Measurements from ENCODE around the gene LDB1.

The LDB1 gene

DNA sequence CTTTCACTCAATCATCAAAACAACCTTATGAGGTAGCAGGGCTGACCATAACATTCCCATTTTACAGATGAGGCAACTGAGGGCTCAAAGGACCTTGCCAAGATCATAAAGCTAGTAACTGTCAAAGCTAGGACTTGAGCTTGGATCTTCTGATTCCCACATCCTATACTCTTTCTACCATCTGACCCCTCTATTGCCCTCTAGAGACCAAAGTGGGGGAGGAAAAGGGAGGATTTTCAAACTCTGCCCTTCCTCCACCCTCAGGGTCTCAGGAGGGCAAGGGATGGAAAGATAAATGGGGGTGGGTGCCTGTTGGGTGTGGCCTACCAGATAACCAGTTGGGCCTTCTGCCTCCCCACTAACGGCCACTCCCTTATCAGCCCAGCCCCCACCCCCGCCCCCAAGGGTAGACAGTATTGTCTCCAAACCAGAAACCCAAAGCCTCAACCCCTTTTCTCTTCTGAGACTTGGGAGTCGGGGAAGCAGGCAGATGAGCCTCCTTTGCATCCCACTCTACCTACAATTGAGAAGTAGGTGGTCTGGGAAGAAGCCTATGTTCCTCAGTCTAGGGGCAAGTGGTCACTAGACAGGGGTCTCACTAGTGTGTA is 7.9 kb downstream of the LDB1 start:
- no peak for DNase-seq

DNA sequence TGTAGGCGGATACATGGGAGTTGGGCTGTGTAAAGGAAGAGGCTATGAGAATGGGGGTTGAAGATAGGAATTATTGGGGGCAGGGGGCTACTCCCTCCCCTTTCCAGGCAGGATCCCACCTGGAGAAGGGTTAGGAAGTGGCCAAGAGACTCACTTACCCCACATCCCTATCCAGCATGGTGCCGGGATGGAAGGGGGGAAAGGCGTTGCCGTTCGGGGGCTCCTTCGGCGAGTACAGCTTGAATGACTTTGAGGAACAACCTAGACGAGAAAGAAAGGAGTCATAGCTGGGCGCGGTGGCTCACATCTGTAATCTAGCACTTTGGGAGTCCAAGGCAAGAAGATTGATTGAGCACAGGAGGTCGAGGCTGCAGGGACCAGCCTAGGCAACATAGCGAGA is 8.9 kb downstream of the LDB1 start:
- DNase-seq, result no peak

DNA sequence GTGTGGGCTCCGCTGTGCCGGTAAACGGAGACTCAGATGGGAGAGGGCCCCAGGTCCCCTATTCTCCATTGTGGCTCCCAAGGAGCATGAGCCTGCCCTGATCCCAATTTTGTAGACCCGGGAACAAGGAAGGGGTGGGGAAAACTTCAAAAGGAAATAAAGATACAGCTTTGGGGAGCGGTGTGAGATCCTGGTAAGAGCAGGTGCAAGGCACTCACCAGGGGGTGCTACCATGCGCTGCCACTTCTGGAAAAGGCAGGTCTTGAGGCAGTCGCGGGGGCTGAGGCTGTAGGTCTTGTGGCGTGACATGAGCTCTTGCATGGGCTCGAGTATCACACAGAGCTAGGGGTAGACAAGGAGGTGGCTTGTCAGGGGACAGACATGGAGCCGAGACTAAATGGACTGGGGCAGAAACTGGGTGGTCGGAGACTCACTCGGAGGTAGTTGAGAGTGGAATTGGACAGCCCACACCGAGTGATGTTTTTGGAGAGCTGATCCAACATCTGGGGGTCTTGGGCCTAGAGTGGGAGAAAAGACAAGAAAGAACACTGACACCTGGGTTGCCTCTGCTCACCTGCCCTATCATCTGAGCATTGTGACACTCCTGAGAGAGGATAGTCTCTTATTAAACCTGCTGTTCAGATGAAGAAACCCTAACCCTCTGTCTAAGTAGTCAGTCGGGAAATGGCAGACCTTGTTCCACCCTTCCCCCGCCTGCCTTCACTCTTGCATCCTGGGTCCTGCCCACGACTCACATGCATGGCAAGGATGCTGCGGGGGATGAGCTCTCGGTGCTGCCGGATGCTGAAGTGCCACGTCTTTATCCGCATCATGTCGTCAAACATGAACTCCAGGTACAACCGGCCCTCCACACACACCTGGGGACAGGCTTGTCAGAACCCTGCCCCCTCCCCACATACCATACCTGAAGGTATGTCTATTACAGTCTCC is 10.7 kb downstream of the LDB1 start:
- no peak for DNase-seq

DNA sequence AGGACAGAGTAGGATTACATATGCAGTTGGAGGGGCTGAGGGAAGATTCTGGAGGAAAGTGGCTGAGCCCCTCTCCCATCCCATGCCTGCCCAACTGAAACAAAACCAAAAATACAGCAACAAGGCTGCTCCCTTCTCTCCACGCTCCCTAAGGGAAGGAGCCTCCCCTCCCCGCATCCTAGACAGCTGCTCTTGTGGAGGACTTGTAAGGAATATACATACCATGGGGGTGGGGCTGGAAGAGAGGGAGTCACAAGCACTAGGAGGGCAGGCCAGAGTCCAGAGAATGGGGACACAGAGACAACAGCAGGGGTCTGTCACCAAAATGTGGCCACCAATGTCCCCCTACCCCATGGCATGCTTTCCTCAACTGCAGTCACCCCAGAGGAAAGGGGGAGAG is 13.2 kb downstream of the LDB1 start:
- DNase-seq, result no peak

DNA sequence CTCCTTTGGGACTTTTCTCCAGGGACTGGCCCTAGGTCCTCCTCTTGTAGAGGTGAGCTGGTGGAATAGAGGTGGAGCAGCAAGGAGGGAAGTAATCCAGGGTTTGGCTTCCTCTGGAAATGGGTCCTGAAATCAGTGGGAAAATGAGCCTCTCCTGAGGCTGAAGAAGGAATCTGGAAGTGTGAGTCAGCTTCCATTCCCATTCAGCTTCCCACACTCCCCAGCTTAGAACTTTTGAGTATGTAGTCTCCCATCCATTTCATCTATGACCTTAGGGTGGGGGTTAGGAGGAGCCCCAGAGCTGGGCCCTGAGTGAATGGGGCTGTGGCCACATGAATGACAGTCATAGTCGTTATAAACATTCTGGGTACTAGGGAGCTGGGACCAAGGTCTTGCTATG is 17.7 kb downstream of the LDB1 start:
- DNase-seq, result no peak

DNA sequence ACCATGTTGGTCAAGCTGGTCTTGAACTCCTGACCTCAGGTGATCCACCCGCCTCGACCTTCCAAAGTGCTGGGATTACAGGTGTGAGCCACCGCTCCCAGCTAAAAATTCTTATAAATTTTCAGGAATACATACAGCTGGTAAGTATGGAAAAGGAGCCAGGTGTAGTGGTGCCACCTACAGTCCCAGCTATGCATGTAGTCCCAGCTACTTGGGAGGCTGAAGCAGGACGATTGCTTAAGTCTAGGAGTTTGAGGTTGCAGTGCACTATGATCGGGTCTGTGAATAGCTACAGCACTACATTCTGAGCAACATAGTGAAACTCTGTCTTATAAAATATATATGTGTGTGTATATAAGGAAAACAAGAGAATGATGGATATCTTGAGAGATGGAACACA is 19.0 kb downstream of the LDB1 start:
- no peak for DNase-seq

DNA sequence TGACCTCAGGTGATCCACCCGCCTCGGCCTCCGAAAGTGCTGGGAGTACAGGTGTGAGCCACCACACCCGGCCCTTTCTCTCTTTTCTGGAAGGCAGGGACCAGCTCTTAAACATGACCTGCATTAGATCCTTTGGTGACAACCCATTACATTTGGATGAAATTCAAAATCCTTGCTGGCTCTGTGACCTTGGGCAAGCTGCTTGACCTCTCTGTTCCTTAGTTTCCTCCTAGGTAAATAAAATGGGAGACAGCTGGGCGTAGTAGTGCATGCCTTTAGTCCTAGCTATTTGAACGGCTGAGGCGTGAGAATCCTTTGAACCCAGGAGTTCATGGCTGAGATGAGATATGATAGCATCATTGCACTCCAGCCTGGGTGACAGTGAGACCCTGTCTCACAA is 23.7 kb downstream of the LDB1 start:
- no peak for DNase-seq

DNA sequence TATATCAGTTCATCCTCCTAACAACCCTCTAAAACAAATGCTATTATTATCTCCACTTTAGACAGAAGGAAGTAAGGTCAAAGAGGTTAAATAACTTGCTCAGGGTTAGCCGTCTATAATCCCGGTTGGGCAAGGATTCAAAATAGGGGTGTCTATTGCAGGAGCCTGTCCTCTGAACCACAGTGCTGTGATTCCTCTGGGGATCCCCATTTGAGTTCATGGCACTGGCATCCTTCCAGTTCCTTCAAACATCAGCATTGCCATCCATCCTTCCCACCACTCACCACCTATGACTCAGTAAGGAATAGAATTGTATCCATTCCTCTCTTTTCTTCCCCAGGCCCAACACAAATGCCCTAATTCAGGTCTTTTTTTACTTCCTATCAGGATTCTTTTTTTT is 29.4 kb downstream of the LDB1 start:
- DNase-seq, result no peak

DNA sequence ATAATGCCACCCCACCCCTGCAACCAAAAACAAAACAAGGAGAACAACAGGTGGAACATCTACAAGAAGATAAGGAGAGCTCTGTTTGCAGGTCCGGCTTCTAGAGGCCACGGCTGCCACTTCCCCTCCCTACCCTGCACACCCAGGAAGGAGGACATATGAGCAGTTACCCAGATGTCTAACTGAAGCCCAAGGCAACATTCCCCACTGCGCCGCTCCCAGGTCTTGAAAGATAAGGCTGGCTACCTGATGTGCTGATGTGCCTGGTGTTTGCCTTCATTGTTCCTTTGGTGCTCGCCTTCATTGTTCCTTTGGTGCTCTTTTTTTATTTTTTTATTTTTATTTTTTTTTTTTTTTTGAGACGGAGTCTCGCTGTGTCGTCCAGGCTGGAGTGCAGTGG is 34.0 kb downstream of the LDB1 start:
- DNase-seq, result peak; percentile 13

DNA sequence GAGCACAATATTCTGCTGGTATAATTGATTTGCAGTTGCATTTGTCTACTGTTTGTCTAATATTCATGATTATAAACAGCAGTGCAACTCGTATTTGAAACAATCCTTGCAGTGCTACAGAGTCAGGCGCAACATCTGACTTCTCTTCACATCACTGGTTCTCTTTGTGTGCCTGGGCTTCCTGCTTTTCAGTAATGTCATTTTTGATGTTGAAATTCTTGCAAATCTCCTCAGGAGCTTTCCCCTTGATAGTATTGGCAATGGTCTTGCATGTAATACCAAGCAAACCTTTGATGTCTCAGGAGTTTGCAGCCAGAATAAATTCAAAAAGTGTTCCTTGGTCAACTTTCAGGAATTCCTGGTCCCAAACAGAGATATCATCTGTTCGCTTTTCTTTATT is 34.8 kb downstream of the LDB1 start:
- DNase-seq, result no peak

DNA sequence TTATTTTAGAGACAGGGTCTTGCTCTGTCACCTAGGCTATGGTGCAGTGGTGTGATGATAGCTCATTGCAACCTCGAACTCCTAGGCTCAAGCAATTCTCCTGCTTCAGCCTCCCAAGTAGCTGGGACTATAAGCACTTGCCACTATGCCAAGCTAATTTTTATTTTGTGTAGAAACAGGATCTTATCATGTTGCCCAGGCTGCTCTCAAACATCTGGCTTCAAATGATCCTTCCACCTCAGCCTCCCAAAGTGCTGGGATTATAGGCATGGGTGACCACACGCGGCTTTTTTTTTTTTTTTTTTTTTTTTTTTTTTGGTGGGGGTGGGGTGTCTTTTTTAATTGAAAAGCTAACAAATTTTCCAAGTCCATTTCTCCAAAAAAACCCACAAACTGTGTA is 36.6 kb downstream of the LDB1 start:
- DNase-seq, result no peak

DNA sequence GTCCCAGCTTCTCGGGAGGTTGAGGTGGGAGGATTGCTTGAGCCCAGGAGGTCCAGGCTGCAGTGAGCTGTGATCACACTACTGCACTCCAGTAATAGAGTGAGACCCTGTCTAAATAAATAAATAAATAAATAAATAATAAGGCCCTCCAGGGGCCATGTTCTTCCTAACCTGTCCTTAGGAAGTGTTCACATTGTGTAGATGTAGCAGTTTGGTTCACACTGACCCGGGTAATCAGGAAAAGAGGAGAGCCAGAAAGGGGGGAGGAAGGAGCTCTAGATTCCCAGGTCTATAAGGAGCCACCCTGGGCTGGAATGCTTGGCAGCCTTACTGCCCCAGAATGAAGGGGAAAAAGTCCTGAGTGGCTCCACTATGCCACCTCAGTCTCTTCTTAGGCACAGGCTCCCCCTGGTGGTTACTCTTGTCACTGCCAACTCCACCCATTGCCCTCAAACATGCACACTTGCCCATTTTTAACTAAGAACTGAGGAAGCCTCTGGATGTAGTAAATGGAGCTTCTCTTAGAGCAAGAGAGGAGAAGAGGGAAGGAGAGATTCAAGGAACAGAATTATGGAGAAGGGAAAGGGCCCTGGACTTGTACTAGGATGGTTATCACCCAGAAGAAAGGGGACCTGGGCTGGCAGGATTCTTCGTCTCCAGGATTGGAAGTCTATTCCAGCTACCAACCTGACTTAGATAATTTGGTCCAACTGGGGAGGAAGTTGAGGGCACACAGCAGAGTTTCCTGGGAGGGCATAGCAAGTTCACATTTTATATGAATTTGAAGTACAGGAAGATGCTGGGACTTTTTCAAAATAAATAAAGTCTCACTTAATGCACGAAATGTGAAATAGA is 47.3 kb downstream of the LDB1 start:
- DNase-seq, result peak; percentile 70

DNA sequence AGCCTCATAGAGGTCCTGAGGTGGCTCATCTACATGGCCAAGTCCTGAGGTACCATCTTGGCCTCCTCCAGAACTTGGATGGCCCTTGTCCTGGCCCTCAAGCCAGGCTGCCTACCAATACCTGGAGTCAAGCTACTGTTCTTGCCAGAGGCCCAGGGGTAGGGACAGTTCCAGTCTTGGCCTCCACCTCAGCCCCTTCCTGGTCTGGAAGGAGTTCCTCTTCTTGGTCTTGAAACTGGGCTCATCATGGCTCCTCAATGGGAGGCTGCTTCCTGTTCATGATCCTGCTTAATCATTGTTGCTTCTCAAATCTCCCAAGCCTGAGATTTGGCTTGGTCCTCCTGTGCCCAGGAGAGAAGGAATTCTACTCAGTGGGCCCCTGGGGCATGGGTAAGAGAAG is 51.1 kb downstream of the LDB1 start:
- DNase-seq, result no peak

DNA sequence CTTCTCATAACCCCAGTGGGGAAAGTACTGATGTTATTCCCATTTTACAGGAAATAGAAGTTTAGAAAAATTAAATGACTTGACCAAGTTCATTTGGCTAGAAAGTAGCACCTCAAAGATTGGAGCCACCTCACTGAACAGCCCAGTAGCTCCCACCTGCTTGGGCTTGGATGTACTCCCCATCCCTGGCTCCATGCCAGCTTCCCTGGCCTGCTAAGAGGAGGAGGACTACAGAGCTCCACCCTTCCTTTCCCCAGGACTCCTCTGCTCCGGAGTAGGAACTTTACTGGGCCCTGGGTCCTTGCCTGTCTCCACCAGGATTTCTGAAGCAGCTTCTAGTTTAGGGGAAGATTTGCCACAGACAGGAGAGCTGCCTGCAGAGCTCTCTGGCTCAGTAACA is 52.0 kb downstream of the LDB1 start:
- DNase-seq, result peak; percentile 53

DNA sequence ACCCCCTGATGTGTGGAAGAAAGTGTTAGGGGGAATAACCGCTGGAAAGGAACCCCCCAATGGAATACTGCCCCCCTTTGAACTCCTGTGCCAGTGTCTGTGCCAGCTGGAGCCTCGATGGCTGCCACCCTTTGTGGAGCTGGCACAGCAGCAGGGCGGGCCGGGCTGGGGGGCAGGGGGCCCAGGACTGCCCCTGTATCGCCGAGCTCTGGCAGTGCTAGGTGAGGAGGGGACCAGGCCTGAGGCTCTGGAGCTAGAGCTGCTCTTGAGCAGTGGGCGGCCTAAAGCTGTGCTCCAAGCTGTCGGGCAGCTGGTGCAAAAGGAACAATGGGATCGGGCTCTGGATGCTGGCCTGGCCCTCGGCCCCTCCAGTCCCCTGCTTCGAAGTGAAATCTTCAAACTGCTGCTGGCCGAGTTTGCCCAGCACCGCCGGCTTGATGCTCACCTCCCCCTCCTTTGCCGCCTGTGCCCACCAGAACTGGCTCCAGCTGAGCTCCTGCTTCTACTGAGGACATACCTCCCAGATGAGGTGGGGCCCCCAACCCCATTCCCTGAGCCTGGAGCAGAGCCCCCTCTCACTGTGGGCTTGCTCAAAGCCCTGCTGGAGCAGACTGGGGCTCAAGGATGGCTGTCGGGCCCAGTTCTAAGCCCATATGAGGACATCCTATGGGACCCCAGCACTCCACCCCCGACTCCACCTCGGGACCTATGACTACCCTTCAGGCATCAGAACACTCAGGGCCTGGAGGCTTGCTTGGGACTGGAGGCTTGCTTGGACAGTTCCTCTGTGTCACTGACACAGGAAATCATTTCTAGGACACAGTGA is 52.9 kb downstream of the LDB1 start:
- no peak for DNase-seq

DNA sequence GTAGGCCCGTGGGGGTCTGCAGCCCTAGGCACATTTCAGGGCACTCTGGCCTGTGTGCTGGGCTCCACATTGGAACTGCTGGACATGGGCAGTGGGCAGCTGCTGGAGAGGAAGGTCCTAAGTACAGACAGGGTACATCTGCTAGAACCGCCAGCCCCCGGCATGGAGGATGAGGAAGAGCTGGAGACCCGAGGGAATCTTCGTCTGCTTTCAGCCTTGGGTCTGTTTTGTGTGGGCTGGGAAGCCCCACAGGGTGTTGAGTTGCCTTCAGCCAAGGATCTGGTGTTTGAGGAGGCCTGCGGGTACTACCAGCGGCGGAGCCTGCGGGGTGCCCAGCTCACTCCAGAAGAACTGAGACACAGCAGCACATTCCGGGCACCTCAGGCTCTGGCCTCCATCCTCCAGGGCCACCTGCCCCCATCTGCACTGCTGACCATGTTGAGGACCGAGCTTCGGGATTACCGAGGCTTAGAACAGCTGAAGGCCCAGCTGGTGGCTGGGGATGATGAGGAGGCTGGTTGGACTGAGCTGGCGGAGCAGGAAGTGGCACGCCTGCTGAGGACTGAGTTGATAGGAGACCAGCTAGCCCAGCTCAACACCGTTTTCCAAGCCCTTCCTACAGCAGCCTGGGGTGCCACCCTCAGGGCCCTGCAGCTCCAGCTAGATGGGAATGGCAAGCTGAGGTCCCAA is 53.6 kb downstream of the LDB1 start:
- no peak for DNase-seq

DNA sequence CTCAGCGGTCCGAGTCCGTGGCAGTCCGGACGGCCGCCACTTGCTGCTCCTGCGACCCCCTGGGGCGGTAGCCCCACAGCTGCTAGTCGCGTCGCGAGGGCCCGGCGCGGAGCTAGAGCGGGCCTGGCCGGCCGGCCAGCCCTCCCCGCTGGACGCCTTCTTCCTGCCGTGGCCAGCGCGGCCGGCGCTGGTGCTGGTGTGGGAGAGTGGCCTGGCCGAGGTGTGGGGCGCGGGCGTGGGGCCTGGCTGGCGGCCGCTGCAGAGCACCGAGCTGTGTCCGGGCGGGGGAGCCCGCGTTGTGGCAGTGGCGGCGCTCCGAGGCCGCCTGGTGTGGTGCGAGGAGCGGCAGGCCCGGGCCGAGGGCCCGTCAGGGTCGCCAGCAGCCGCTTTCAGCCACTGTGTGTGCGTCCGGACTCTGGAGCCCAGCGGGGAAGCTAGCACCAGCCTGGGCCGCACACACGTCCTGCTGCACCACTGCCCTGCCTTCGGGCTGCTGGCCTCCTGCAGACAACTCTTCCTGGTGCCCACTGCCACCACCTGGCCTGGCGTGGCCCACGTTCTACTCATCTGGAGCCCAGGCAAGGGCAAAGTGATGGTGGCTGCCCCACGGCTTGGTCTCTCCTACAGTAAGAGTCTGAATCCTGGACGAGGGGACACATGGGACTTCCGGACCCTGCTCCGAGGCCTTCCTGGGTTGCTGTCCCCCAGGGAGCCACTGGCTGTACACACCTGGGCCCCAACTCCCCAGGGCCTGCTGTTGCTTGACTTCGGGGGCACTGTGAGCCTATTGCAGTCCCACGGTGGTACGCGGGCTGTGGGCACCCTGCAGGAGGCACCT is 54.4 kb downstream of the LDB1 start:
- peak; percentile 55 for DNase-seq

DNA sequence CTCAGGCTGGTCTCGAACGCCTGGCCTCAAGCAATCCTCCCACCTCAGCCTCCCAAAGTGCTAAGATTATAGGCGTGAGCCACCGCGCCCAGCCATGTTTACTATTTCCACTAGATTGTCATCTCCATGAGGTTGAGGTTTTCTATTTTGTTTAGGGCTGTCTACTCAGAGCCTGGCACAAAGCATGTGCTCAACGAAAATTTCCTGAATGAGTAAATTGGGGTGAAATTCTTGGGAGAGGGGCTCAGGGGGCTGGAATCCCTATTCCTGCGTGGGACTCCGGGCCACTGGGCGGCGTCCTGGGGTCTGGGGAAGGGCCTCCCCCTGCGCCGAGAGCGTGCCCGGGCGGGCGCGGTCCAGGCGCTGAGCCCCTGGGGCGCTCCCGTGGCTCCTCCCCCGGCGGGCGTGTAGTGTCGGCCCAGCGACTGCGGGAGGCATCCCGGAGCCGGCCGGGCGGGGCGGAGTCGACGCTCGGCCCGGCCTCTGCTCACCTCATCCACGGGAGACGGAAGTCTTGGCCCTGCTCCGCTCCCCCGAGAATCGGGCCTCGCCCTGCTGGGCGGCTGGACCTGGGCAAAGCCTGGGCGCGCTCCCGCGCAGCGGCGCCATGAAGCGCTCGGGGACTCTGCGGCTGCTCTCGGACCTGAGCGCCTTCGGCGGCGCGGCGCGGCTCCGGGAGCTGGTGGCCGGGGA is 55.2 kb downstream of the LDB1 start, which contains the start of gene HPS6:
TSS of gene HPS6 (plus strand) at position 482 of the 693 bp plus-strand sequence. CDS start at position 608, 126 bp downstream.
- DNase-seq, result peak; percentile 91

DNA sequence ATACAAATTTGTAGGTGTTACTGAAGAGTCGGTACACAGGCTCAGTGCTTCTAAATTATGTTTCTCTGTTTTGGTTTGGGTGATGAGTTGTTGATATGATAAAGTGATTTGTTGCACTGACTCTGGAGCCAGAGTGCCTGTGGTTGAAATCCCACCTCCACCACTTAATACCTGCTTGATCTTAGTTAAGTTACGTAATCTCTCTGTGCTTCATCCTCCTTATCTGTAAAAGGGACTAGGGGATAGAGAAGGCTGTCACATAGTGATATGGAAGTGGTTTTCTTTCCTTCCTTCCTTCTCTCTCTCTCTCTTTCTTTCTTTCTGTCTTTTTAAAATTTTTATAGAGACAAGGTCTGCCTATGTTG is 55.7 kb downstream of the LDB1 start:
- no peak for DNase-seq

DNA sequence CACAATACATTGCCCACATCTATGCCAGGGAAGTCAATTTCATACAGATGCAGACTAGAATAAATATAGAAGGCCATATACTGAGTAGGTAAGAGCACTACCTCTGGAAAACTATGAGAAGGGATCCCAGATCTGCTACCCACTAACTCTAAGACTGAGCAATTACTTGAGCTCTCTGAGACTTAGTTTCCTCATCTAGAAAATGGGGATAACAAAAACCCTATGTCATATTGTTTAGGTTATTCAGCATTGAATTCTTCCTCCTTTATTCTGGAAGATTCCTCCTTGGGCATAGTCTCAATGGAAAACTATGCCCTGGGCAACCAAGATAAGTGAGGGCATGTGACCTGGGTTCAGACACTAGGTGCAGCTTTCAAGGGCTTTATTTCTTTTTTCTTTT is 60.2 kb downstream of the LDB1 start:
- DNase-seq, result no peak

All from NCI-H146 (cell line).